GM12878 (cell line): ENCODE results near the gene SKAP1. TPM values are rescaled to one million over a fixed set of nuclear protein-coding genes. Genes with fewer than 3 reads are reported as not detected.

Experiments
- ATAC-seq: fragments of 200-7000 bp; cut with Tn5 transposase; 3 replicates; pipeline ENCODE4 v1.9.1; 2020; ENCODE audit warnings: mild to moderate bottlenecking, moderate library complexity
- BruUV-seq: library from RNA; stranded (reverse); fragments of 400-500 nt; replicated peaks from 2 replicates; lab custom pipeline; 2021; lab: Mats Ljungman, UMichigan
- CTCF ChIA-PET: fragments of 300-600 bp; sonication (Branson Sonifier 250); formaldehyde crosslinking; extraction: SDS; loops from one replicate; lab custom pipeline; 2021; ENCODE audit warnings: inconsistent platforms; lab: Yijun Ruan, JAX
- POLR2A ChIA-PET: fragments of 350-600 bp; formaldehyde crosslinking; extraction: SDS; loops from one replicate; lab custom pipeline; 2021; ENCODE audit warnings: inconsistent platforms; lab: Charles Lee
- RAD21 ChIA-PET: fragments of 300-600 bp; sonication (Branson Sonifier 250); formaldehyde crosslinking; loops from one replicate; lab custom pipeline; 2023; ENCODE audit warnings: antibody characterized with exemption; ENCODE audit not compliant: unreplicated experiment; lab: Charles Lee
- SMC1A ChIA-PET: fragments of 300-600 bp; sonication (Branson Sonifier 250); formaldehyde crosslinking; loops from one replicate; lab custom pipeline; 2023; ENCODE audit not compliant: unreplicated experiment, uncharacterized antibody; lab: Charles Lee
- DNase-seq: peaks from one replicate; pipeline ENCODE4 v3.0.0-alpha.2; 2011; ENCODE audit warnings: low read depth, low spot score
- FAIRE-seq: peaks from 3 replicates; lab custom pipeline; 2011; peaks lifted over from hg19 to GRCh38; lab: Jason Lieb, UNC
- H2AFZ ChIP-seq: 2 replicates; pipeline ENCODE4 v1.6.0; 2011; ENCODE audit warnings: low read depth, low read length, control low read depth; ENCODE audit not compliant: control insufficient read depth
- H3K27ac ChIP-seq: 2 replicates; pipeline ENCODE4 v1.5.1; 2011; ENCODE audit warnings: control low read depth; ENCODE audit not compliant: control insufficient read depth, insufficient read depth
- H3K27me3 ChIP-seq, 2 experiments: replicated peaks in 1 of 2; 2 replicates each; pipeline versions ENCODE4 v1.6.0 to v1.6.1; 2011; ENCODE audit warnings: low read length in 1 of 2; ENCODE audit not compliant: control insufficient read depth in 2 of 2, insufficient read depth in 2 of 2
- H3K36me3 ChIP-seq, 2 experiments: 2 replicates each; pipeline ENCODE4 v1.5.1; 2011; ENCODE audit warnings: low read length in 1 of 2; ENCODE audit not compliant: control insufficient read depth in 2 of 2, insufficient read depth in 2 of 2
- H3K4me1 ChIP-seq: 2 replicates; pipeline ENCODE4 v1.6.1; 2011; ENCODE audit warnings: mild to moderate bottlenecking, low read length, moderate library complexity, mixed read lengths; ENCODE audit not compliant: control insufficient read depth, insufficient read depth
- H3K4me2 ChIP-seq: 2 replicates; pipeline ENCODE4 v1.6.0; 2011; ENCODE audit warnings: control low read depth; ENCODE audit not compliant: control insufficient read depth, insufficient read depth
- H3K4me3 ChIP-seq: fragments of 200-600 bp; sonication (generic); 2 replicates; pipeline ENCODE4 v1.5.1; 2016
- H3K79me2 ChIP-seq: 2 replicates; pipeline ENCODE4 v1.6.0; 2011; ENCODE audit warnings: low read length; ENCODE audit not compliant: control insufficient read depth, insufficient read depth
- H3K9ac ChIP-seq: 2 replicates; pipeline ENCODE4 v1.8.0; 2011; ENCODE audit warnings: low read length, control low read depth, mixed read lengths; ENCODE audit not compliant: control insufficient read depth, insufficient read depth
- H3K9me3 ChIP-seq: replicated peaks from 3 replicates; pipeline ENCODE4 v1.5.1; 2011; ENCODE audit warnings: mild to moderate bottlenecking, low read length; ENCODE audit not compliant: control insufficient read depth, insufficient read depth
- H4K20me1 ChIP-seq: 2 replicates; pipeline ENCODE4 v1.6.0; 2011; ENCODE audit not compliant: control insufficient read depth, insufficient read depth
- FOS ChIP-seq: IDR thresholded peaks from 3 replicates; pipeline ENCODE4 v1.6.1; 2011; ENCODE audit warnings: borderline replicate concordance; ENCODE audit not compliant: insufficient read length; ENCODE audit errors: extremely low read depth
- FOXK2 ChIP-seq: fragments of 450-650 bp; IDR thresholded peaks from 2 replicates; pipeline ENCODE4 v1.6.1; 2017; ENCODE audit warnings: mild to moderate bottlenecking, moderate library complexity
- IRF4 ChIP-seq: IDR thresholded peaks from 2 replicates; pipeline ENCODE4 v1.6.1; 2011; ENCODE audit warnings: low read depth, low read length
- JUND ChIP-seq: IDR thresholded peaks from 2 replicates; pipeline ENCODE4 v1.6.1; 2012; ENCODE audit warnings: low read depth, mild to moderate bottlenecking, low read length, improper control_type of control experiment, moderate library complexity
- KLF5 ChIP-seq: fragments of 450-650 bp; IDR thresholded peaks from 2 replicates; pipeline ENCODE4 v1.6.1; 2014; ENCODE audit warnings: mild to moderate bottlenecking; ENCODE audit not compliant: partially characterized antibody
- MEF2A ChIP-seq: IDR thresholded peaks from 2 replicates; pipeline ENCODE4 v1.6.1; 2011; ENCODE audit warnings: low read depth, mild to moderate bottlenecking, low read length, moderate library complexity; ENCODE audit not compliant: insufficient read depth
- RUNX3 ChIP-seq: IDR thresholded peaks from 2 replicates; pipeline ENCODE4 v1.6.1; 2012; ENCODE audit warnings: low read length, inconsistent platforms
- SMAD5 ChIP-seq: IDR thresholded peaks from 2 replicates; pipeline ENCODE4 v1.6.1; 2016; ENCODE audit warnings: antibody characterized with exemption, low read depth
- SREBF1 ChIP-seq: IDR thresholded peaks from 2 replicates; pipeline ENCODE4 v1.6.1; 2012; ENCODE audit warnings: mild to moderate bottlenecking, low read length
- ZNF24 ChIP-seq: fragments of 450-650 bp; IDR thresholded peaks from 2 replicates; pipeline ENCODE4 v1.6.1; 2017; ENCODE audit warnings: antibody characterized with exemption, mild to moderate bottlenecking
- WGBS: methylation state at CpG from one replicate; pipeline ENCODE4 v1.1.6; 2016; ENCODE audit warnings: low lambda C conversion rate; ENCODE audit not compliant: insufficient replicate concordance, insufficient coverage; ENCODE audit errors: missing lambda C conversion rate; 5-methylcytosine and 5-hydroxymethylcytosine counted together
- in situ Hi-C: fragments of 300-500 bp; cut with MboI; formaldehyde crosslinking; loops from 9 replicates; pipeline ENCODE4 v1.14.3; 2018; ENCODE audit warnings: mixed read lengths
- intact Hi-C: fragments of 100-400 bp; cut with micrococcal nuclease; formaldehyde crosslinking; loops from one replicate; pipeline ENCODE4 v1.14.2; 2022; ENCODE audit not compliant: unreplicated experiment
- polyA plus RNA-seq, 11 experiments: library from polyadenylated mRNA; depleted of rRNA in 4 of 11; unstranded in 6 of 11; stranded (reverse) in 5 of 11; fragments of >200 nt; fragmentation: Nextera tagmentation in 4 of 11; fragmentation: Illumina TruSeq in 1 of 11; extraction: Ambion mirVana in 4 of 11; extraction: Trizol in 1 of 11; gene quantifications; 1 replicate in 1 of 11; 2 replicates in 10 of 11; pipeline versions ENCODE4 v1.2.1 to v1.2.3, GENCODE V29; 2011 to 2016; ENCODE audit warnings: inconsistent platforms in 2 of 11, missing spikeins in 2 of 11, low read depth in 1 of 11
- total RNA-seq, 4 experiments: library from RNA; depleted of rRNA in 3 of 4; stranded (reverse); fragments of >200 nt in 3 of 4; fragmentation: Illumina TruSeq in 1 of 4; extraction: Trizol in 1 of 4; gene quantifications; 2 replicates each; pipeline versions ENCODE4 v1.2.1 to v1.2.3, GENCODE V29; 2013 to 2021
- TF ChIP-seq, protein P1 (sequence below): fragments of 450-650 bp; IDR thresholded peaks from 2 replicates; pipeline ENCODE4 v1.6.1; 2016; ENCODE audit warnings: mild to moderate bottlenecking
- TF ChIP-seq, protein P2 (sequence below): IDR thresholded peaks from 2 replicates; pipeline ENCODE4 v1.6.1; 2012; ENCODE audit warnings: mild to moderate bottlenecking, low read depth, low read length
- TF ChIP-seq, protein P3 (sequence below): IDR thresholded peaks from 2 replicates; pipeline ENCODE4 v1.6.1; 2011; ENCODE audit warnings: borderline replicate concordance, low read depth, mild to moderate bottlenecking, moderate library complexity, low read length; ENCODE audit not compliant: insufficient read depth, poor library complexity, severe bottlenecking
- TF ChIP-seq, protein P4 (sequence below): fragments of 450-650 bp; IDR thresholded peaks from 2 replicates; pipeline ENCODE4 v1.6.1; 2017; ENCODE audit warnings: mild to moderate bottlenecking, low read depth, inconsistent platforms; ENCODE audit not compliant: poor library complexity, severe bottlenecking
- TF ChIP-seq, protein P5 (sequence below): IDR thresholded peaks from 2 replicates; pipeline ENCODE4 v1.6.1; 2012; ENCODE audit warnings: low read depth, low read length, improper control_type of control experiment

The SKAP1 gene
- total and polyA plus RNA-seq, 10 of the 15 experiments (the other 5 are each of a cell fraction or from before 2014, with no cell fraction given): 17.1 to 97.6 (median 35.9) TPM

DNA sequence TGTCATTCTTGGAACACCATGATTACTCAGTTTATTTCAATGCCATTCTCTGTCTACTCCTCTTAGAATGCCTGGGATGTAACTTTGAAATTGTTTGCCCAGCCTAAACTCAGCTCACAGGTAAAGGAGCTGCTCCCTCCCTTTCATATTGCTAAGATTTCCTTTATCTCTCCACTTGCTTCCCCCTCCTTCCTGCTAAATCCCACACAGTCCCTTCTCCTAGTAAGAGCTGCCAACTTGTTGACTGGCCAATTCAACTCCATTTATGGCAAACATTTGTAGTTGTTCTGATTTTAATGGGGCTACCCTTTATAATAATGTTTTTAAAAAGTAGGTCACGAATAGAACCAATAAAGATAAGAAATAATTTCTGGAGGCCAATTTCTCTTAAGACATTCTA is 146.1 kb downstream of the SKAP1 start:
- no peaks in the 10 kb centered on the region for H4K20me1 ChIP-seq
- H2AFZ ChIP-seq: no peak overlapping the region
- ChIA-PET CTCF (interaction anchor here (1.0 to 13.5 kb wide), 4 partner anchors 8 to 52 kb away, joined by 3 to 124 read pairs (median 6); no protein-coding TSS in a partner anchor), RAD21 (interaction anchor here (1.7 kb wide), 1 partner anchor 24 kb away, joined by 4 read pairs; no protein-coding TSS in a partner anchor), SMC1A (interaction anchor here (1.6 kb wide), 1 partner anchor 13 kb away, joined by 5 read pairs; no protein-coding TSS in a partner anchor), POLR2A (no interaction called here)
- no peaks in the 10 kb centered on the region for H3K79me2 ChIP-seq
- no peaks in the 10 kb centered on the region for H3K27me3 ChIP-seq
- no peaks in the 10 kb centered on the region for H3K9me3 ChIP-seq
- no peak for ATAC-seq
- WGBS: 37% methylated on average over 1 of the region's 1 CpG
- BruUV-seq: no TSS peak
- no peak for FAIRE-seq
- no peaks in the 10 kb centered on the region for H3K4me1 ChIP-seq
- H3K4me3 ChIP-seq: no peak overlapping the region
- intact Hi-C loops: no loop called here
- H3K4me2 ChIP-seq: no peak overlapping the region
- H3K9ac ChIP-seq: no peak overlapping the region
- H3K36me3 ChIP-seq: no peaks in the 10 kb centered on the region
- no peak overlapping the region for H3K27ac ChIP-seq
- DNase-seq: no peak
- in situ Hi-C loops: no loop called here
- TF ChIP-seq ZNF24: no peak
- TF ChIP-seq SMAD5: no peak
- TF ChIP-seq KLF5: no peak
- TF ChIP-seq RUNX3: no peak
- TF ChIP-seq SREBF1: no peak
- TF ChIP-seq, protein P1, sequence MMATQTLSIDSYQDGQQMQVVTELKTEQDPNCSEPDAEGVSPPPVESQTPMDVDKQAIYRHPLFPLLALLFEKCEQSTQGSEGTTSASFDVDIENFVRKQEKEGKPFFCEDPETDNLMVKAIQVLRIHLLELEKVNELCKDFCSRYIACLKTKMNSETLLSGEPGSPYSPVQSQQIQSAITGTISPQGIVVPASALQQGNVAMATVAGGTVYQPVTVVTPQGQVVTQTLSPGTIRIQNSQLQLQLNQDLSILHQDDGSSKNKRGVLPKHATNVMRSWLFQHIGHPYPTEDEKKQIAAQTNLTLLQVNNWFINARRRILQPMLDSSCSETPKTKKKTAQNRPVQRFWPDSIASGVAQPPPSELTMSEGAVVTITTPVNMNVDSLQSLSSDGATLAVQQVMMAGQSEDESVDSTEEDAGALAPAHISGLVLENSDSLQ: no peak
- TF ChIP-seq FOXK2: no peak
- TF ChIP-seq, protein P2, sequence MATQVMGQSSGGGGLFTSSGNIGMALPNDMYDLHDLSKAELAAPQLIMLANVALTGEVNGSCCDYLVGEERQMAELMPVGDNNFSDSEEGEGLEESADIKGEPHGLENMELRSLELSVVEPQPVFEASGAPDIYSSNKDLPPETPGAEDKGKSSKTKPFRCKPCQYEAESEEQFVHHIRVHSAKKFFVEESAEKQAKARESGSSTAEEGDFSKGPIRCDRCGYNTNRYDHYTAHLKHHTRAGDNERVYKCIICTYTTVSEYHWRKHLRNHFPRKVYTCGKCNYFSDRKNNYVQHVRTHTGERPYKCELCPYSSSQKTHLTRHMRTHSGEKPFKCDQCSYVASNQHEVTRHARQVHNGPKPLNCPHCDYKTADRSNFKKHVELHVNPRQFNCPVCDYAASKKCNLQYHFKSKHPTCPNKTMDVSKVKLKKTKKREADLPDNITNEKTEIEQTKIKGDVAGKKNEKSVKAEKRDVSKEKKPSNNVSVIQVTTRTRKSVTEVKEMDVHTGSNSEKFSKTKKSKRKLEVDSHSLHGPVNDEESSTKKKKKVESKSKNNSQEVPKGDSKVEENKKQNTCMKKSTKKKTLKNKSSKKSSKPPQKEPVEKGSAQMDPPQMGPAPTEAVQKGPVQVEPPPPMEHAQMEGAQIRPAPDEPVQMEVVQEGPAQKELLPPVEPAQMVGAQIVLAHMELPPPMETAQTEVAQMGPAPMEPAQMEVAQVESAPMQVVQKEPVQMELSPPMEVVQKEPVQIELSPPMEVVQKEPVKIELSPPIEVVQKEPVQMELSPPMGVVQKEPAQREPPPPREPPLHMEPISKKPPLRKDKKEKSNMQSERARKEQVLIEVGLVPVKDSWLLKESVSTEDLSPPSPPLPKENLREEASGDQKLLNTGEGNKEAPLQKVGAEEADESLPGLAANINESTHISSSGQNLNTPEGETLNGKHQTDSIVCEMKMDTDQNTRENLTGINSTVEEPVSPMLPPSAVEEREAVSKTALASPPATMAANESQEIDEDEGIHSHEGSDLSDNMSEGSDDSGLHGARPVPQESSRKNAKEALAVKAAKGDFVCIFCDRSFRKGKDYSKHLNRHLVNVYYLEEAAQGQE: no peak
- TF ChIP-seq IRF4: no peak
- no peak for TF ChIP-seq JUND
- TF ChIP-seq, protein P3, sequence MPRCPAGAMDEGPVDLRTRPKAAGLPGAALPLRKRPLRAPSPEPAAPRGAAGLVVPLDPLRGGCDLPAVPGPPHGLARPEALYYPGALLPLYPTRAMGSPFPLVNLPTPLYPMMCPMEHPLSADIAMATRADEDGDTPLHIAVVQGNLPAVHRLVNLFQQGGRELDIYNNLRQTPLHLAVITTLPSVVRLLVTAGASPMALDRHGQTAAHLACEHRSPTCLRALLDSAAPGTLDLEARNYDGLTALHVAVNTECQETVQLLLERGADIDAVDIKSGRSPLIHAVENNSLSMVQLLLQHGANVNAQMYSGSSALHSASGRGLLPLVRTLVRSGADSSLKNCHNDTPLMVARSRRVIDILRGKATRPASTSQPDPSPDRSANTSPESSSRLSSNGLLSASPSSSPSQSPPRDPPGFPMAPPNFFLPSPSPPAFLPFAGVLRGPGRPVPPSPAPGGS: no peak
- no peak for TF ChIP-seq FOS
- TF ChIP-seq MEF2A: no peak
- TF ChIP-seq, protein P4, sequence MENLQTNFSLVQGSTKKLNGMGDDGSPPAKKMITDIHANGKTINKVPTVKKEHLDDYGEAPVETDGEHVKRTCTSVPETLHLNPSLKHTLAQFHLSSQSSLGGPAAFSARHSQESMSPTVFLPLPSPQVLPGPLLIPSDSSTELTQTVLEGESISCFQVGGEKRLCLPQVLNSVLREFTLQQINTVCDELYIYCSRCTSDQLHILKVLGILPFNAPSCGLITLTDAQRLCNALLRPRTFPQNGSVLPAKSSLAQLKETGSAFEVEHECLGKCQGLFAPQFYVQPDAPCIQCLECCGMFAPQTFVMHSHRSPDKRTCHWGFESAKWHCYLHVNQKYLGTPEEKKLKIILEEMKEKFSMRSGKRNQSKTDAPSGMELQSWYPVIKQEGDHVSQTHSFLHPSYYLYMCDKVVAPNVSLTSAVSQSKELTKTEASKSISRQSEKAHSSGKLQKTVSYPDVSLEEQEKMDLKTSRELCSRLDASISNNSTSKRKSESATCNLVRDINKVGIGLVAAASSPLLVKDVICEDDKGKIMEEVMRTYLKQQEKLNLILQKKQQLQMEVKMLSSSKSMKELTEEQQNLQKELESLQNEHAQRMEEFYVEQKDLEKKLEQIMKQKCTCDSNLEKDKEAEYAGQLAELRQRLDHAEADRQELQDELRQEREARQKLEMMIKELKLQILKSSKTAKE: no peak
- TF ChIP-seq, protein P5, sequence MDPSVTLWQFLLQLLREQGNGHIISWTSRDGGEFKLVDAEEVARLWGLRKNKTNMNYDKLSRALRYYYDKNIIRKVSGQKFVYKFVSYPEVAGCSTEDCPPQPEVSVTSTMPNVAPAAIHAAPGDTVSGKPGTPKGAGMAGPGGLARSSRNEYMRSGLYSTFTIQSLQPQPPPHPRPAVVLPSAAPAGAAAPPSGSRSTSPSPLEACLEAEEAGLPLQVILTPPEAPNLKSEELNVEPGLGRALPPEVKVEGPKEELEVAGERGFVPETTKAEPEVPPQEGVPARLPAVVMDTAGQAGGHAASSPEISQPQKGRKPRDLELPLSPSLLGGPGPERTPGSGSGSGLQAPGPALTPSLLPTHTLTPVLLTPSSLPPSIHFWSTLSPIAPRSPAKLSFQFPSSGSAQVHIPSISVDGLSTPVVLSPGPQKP: no peak
